Activated CD8-positive, alpha-beta T cell treated with anti-CD3 and anti-CD28 coated beads for 36 hours (primary cell): ENCODE results near the gene FGF18. TPM values are rescaled to one million over a fixed set of nuclear protein-coding genes. Genes with fewer than 3 reads are reported as not detected.

Source experiments
- ATAC-seq: fragments of 200-7000 bp; cut with Tn5 transposase; one replicate; pipeline ENCODE4 v1.10.0; 2021; ENCODE audit warnings: mild to moderate bottlenecking, moderate library complexity
- CTCF ChIA-PET: fragments of 350-600 bp; sonication (Branson Sonifier 250); formaldehyde crosslinking; loops from one replicate; lab custom pipeline; 2021; ENCODE audit warnings: antibody characterized with exemption; lab: Charles Lee
- POLR2A ChIA-PET: fragments of 350-600 bp; sonication (Branson Sonifier 250); formaldehyde crosslinking; loops from one replicate; lab custom pipeline; 2021; ENCODE audit warnings: antibody characterized with exemption; lab: Charles Lee
- DNase-seq: peaks from one replicate; pipeline ENCODE4 v3.0.0-alpha.2; 2020
- H3K27ac Mint-ChIP-seq: one replicate; pipeline ENCODE4 v1.8.0; 2021; ENCODE audit warnings: mild to moderate bottlenecking, mixed read lengths
- H3K27me3 Mint-ChIP-seq: one replicate; pipeline ENCODE4 v1.8.0; 2021; ENCODE audit warnings: mixed read lengths
- H3K36me3 Mint-ChIP-seq: one replicate; pipeline ENCODE4 v1.8.0; 2021; ENCODE audit warnings: low read depth, mixed read lengths
- H3K4me1 Mint-ChIP-seq: one replicate; pipeline ENCODE4 v1.8.0; 2021; ENCODE audit warnings: low read depth, mixed read lengths
- H3K4me3 Mint-ChIP-seq: one replicate; pipeline ENCODE4 v1.8.0; 2021; ENCODE audit warnings: mild to moderate bottlenecking, moderate library complexity, mixed read lengths
- H3K9me3 Mint-ChIP-seq: one replicate; pipeline ENCODE4 v1.8.0; 2021; ENCODE audit warnings: mixed read lengths
- CTCF ChIP-seq: fragments of 200-600 bp; IDR thresholded peaks from one replicate; pipeline ENCODE4 v1.8.0; 2022; ENCODE audit warnings: antibody characterized with exemption, mild to moderate bottlenecking
- intact Hi-C: fragments of 100-400 bp; cut with micrococcal nuclease; formaldehyde crosslinking; loops from one replicate; pipeline ENCODE4 v1.10.0; 2022
- microRNA-seq: library from miRNA; unstranded; fragments of <30 nt; microRNA quantifications from one replicate; pipeline ENCODE4 v1.2.0, GENCODE V29; 2022; ENCODE audit warnings: borderline microRNAs expressed, borderline replicate concordance
- total RNA-seq, 2 experiments: library from RNA; stranded (reverse); gene quantifications; one replicate each; pipeline ENCODE4 v1.2.3, GENCODE V29; 2021

FGF18 gene
- total RNA-seq, 2 experiments from 2014 or later: 0.18 TPM; not detected in 1

DNA sequence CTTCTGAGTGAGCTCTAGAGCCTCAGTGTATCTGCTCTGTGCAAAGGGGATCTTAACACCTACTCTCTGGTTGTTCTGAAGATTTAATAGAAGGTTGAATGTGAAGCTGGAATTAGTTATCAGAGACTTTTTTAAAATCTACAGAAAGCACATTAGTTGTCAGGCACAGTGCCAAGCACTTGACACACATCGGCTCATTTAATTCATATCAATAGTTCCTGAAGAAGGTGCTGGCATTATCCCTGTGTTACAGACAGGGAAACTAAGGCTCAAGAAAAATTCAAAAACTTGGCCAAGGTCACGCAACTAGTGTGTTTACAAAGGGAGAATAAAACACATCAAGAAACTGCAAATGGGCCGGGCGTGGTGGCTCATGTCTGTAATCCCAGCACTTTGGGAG, 80.2 kb downstream of the FGF18 start:
- Mint-ChIP-seq H3K27ac (no peak overlapping the region), H3K9me3 (no peaks in the 10 kb centered on the region), H3K4me1 (no peaks in the 10 kb centered on the region), H3K4me3 (no peak overlapping the region), H3K27me3 (no peaks in the 10 kb centered on the region), H3K36me3 (no peaks in the 10 kb centered on the region)
- ChIA-PET POLR2A (no interaction called here), CTCF (no interaction called here)
- DNase-seq: no peak
- TF ChIP-seq CTCF: no peak
- intact Hi-C loops: no loop called here
- ATAC-seq: no peak

GRCh38 chr5:171505473-171506043, 86.1 kb downstream of the FGF18 start:
- intact Hi-C loops: no loop called here
- Mint-ChIP-seq H3K4me3 (no peak overlapping the region), H3K36me3 (no peaks in the 10 kb centered on the region), H3K27ac (no peak overlapping the region), H3K9me3 (no peaks in the 10 kb centered on the region), H3K27me3 (peaks cover 5% of the 10 kb centered on the region), H3K4me1 (no peaks in the 10 kb centered on the region)
- CTCF ChIA-PET: no interaction called here
- no peak for TF ChIP-seq CTCF
- POLR2A ChIA-PET: no interaction called here
- ATAC-seq: no peak
- DNase-seq: no peak

DNA sequence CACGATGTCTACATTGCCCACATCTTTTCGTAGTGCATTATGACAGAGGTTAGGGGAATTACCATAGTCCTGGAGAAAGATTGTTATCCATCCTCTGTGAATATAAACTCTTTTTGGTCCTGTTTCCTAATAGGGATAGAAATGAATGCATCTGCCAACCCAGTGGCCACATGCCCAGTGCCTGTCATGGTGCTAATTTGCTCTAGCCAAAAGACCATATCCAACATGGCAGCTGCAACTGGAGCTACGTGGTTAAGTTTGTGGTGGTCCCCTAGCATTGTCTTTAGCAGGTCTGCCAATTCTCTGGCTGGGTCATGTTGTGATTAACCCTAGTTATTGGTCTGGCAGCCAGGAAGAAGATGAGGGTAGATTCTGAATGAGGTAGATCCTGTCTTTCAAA, 87.5 kb downstream of the FGF18 start:
- ATAC-seq: no peak
- Mint-ChIP-seq H3K27me3 (peaks cover 5% of the 10 kb centered on the region), H3K9me3 (no peaks in the 10 kb centered on the region), H3K4me1 (no peaks in the 10 kb centered on the region), H3K27ac (no peak overlapping the region), H3K4me3 (no peak overlapping the region), H3K36me3 (no peaks in the 10 kb centered on the region)
- no peak for DNase-seq
- intact Hi-C loops: no loop called here
- ChIA-PET POLR2A (no interaction called here), CTCF (interaction anchor here (1.1 kb wide), 1 partner anchor 9 kb away, joined by 4 read pairs; no protein-coding TSS in a partner anchor)
- no peak for TF ChIP-seq CTCF

Small RNA genes lying within 50 kb of the gene (microRNA-seq; reads per million reads assigned to microRNA genes)
- 1.2 reads per million for gene MIR3912

Other genes starting within 250 kb of the FGF18 start
- gene TLX3, start 110.4 kb upstream of the FGF18 start, total RNA-seq: not detected
- gene NPM1, start 31.8 kb upstream of the FGF18 start, total RNA-seq: 1,000 to 10,000 TPM; 3,203 to 3,498 TPM